GM19463 (cell line): ENCODE results near the gene SPINK6.

ENCODE experiments used
- ATAC-seq: cut with Tn5 transposase; IDR thresholded peaks from one replicate; pipeline ENCODE4 v1.9.1; 2021; ENCODE audit warnings: mild to moderate bottlenecking, moderate library complexity; ENCODE audit not compliant: unreplicated experiment

SPINK6 gene

GRCh38 chr5:148202531-148203203 lies at the start of gene SPINK6:
TSS of gene SPINK6 (plus strand) at chr5:148203042. CDS start at chr5:148203097, 55 bp downstream.
- ATAC-seq: no peak

DNA sequence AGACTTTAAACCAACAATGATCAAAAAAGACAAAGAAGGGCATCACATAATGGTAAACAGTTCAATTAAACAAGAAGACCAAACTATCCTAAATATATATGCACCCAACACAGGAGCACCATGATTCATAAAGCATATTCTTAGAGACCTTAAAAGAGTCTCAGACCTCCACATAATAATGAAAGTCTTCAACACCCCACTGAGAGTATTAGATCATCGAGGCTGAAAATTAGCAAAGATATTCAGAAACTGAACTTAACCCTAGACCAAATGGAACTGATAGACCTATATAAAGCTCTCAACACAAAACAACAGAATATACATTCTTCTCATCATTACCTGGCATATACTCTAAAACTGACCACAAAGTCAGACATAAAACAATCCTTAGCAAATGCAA lies 46.2 kb upstream of the SPINK6 start:
- no peak for ATAC-seq

- no peak for ATAC-seq
These were observed 40.8 kb upstream of the SPINK6 start for GRCh38 chr5:148162038-148162437.

- no peak for ATAC-seq
These were observed 39.5 kb upstream of the SPINK6 start for GRCh38 chr5:148163345-148163744.

GRCh38 chr5:148166550-148167283 lies 36.1 kb upstream of the SPINK6 start:
- ATAC-seq: no peak

- no peak for ATAC-seq
These were observed 34.6 kb upstream of the SPINK6 start, which contains the start of gene SPINK14 for GRCh38 chr5:148168246-148168645. TSS of gene SPINK14 (plus strand) at chr5:148168546. CDS start at chr5:148169733, 1,187 bp downstream.

GRCh38 chr5:148172377-148172776 lies 30.5 kb upstream of the SPINK6 start:
- ATAC-seq: no peak

DNA sequence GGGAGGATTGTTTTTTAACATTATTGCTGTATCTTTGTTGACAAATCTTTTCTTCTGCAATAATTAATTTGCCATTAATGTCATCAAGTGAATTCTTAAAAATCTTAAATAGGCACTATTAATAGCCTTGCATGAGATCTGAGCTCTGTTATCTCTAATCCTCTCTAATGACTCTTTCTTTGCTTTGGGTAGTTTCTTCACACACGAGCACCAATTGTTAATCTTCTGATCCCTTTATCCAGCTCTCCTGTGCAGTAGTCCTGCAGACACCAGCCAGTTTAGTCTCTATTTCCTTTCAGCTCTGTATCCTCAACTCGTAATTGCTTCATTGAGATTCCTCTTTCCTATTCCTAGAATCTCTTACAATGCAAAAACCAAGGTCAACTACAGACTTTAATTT lies 26.4 kb upstream of the SPINK6 start:
- ATAC-seq: no peak

- ATAC-seq: no peak
These were observed 25.6 kb upstream of the SPINK6 start for GRCh38 chr5:148177207-148177606.

DNA sequence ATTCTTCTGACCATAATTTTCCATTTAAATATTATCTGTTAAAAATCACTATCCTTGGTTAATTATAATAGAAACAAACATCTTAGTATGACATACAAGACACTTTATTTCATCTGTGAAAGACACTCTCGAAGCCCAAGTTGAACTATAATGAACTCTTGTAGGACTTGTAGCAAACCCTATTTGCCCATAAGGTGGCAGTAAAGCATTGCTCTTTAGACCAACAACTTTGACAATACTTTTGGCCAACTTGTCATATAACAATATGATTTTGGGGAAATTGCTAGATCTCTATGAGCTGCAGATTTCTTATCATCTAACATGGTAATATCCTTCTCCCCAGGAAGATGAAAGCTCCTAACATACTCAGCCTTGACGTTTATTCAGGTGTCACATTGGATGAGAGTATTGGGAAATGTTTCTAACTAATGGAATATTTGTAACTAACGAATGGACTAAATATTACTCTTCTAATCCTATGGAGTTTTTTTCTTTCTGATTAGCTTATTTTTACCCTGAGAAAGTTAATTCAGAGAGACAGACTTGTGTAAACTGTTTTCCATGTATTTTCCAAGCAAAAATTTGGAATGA lies 23.5 kb upstream of the SPINK6 start:
- peak; percentile 79 for ATAC-seq

DNA sequence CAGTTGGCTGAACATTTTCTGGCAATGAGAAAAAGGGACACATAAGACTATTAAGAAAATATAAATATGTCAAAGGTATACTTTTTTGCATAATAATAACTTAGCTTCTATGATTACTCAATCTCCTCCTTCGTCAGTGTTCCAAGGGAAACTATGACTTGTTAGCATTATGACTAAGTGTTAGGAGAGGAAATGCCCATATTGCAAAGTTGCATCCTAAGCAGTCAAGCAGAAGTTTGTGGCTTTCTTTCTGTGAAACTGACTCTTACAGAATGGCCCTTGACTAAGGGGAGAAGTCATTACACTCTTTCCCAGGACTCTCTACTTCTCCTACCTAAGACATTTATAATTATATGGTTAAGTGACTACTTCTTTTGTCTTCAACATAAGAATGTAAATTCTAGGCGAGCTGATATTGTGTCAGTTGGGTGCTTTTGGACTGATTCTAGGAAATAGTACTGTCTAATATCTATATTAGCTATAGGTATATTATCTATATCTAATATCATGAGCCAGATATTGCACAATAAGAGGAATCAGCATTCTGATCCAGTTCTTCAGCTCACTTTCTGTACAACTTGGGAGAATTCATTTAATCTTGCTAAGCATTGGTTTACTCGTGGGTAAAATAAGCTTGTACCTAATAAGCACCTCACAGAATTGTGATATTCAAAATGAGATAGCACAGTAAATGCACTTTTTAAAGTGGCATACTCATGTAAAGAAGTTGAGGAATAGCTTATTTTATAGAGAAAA lies 16.4 kb upstream of the SPINK6 start:
- peak; percentile 87 for ATAC-seq

GRCh38 chr5:148191010-148191409 lies 11.8 kb upstream of the SPINK6 start:
- no peak for ATAC-seq

DNA sequence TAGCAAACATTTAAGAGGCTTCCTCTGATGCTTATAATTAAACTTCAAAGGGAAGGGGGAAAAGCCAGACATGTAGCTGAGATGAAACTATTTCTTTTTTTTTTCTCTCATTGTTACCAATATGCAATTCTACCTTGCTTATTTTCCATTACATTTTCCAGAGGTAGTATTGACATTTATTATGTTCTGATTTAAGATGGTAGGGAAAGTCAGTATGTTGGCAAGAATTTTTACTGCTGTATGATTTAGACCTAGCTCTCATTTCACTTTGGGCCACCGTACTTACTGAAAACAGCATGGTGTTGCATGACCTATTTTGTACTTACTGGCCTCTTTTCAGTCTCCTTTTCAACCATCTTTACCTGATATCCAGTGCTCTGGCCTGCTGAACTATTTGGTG lies 9.6 kb upstream of the SPINK6 start:
- no peak for ATAC-seq

DNA sequence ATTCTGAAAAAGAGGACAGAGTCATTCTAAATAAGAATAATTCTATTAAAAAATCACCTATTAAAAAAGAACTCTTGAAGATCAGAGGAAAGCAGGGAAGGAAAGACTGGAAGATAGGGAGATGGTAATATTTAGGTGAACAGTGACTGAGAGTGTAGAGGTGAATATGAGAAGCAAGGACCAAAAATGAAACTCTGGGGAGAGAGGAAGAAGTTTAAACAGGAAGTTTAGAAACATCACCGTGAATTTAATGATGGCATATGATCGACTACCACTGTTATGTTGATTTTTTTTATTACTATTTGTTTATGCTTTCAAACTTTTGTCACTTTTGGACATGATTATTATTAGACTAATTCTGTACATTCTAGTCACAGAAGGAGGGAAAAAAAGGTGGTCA lies 1.7 kb upstream of the SPINK6 start:
- no peak for ATAC-seq

- ATAC-seq: no peak
These were observed 2.4 kb downstream of the SPINK6 start for GRCh38 chr5:148205044-148205806.

DNA sequence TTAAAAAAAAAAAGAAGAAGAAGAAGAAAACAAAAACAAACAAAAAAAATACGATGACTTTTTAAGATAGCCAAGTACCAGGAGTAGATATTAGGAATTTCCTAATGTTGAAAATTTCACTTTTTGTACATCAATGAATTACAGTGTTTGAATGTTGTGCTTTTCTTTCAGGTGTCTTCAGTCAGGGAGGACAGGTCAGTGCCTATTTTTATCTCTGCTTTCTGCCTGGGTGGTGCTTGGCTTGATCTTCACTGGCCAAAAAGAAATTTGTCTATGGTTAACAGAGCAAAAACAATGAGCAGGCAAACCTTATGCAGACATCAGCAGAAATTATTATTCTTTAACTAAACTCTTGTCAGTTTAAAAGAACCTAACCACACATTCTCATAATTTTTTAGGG lies 3.0 kb downstream of the SPINK6 start:
- no peak for ATAC-seq

DNA sequence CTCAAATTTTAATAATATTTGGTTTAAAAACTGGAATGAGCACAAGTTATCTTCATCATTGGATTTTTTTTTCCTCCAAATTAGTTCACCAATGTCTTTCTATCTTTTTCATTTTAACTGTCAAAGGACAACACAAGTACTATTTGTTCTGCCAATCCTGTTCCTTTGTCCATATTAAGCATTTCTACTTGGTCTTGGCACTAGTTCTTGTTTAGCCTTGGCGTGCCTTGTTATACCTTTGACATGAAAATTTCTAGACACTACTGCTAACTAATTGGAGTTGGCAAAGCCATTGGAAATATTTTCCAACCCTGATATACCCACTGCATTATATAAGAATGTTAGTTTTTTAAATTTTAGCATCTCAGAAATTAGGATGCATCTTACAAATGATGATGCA lies 3.8 kb downstream of the SPINK6 start:
- no peak for ATAC-seq

GRCh38 chr5:148208226-148208625 lies 5.4 kb downstream of the SPINK6 start:
- no peak for ATAC-seq

DNA sequence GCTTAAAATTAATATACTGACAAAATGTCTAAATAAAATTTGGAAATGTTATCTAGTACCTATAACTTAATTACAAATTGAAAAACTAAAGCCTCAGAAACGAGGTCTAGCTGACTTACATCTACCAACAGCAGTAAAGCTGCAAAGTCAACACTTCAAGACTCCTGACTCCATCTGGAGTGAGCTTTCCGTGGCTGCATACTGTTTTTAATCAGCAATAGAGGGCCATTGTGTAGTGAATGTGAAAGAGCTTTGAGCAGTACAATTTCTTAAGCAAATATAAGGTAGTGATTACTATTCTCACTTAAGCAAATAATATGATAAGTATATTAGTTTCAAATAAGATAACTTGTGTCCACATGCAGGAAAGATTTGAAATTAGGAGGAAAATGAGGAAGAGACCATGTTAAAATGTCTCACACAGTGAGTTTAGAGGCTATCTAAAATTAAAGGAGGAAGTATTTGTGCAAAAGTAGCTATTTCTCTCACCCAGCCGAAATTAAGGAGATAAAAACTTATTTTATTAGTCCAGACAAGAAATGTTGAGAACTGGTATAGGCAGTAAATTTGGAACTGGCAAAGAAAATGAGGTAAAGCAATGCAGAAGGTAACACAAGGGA lies 6.4 kb downstream of the SPINK6 start:
- ATAC-seq: no peak

DNA sequence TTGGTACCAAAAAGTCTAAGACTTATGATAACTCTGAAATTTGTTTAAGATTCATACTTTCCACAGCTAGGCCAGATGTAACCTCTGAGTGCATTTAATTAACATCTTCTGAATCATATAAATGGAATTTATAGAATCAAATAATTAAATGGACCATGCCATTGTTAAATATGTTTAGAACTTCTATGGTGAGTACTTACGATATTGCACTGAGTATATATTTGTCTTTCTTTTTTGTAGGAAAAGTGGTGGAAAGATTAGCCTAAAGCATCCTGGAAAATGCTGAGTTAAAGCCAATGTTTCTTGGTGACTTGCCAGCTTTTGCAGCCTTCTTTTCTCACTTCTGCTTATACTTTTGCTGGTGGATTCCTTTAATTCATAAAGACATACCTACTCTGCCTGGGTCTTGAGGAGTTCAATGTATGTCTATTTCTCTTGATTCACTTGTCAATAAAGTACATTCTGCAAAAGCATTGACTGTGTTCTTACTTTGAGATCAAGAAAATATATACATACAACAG lies 11.9 kb downstream of the SPINK6 start:
- ATAC-seq: no peak
